BE2C (cell line): ENCODE results near the gene USP47.

Source experiments
- DNase-seq: peaks from one replicate; pipeline ENCODE4 v3.0.0-alpha.2; 2020
- H3K27me3 ChIP-seq: fragments of 250-450 bp; sonication (Bioruptor Pico); 2 replicates; pipeline ENCODE4 v1.5.1; 2020; ENCODE audit warnings: mild to moderate bottlenecking
- H3K36me3 ChIP-seq: fragments of 250-450 bp; sonication (Bioruptor Pico); 2 replicates; pipeline ENCODE4 v1.5.1; 2020; ENCODE audit warnings: mild to moderate bottlenecking
- H3K4me1 ChIP-seq: fragments of 250-450 bp; sonication (Bioruptor Pico); 2 replicates; pipeline ENCODE4 v1.5.1; 2020
- H3K4me3 ChIP-seq: 2 replicates; pipeline ENCODE4 v1.5.1; 2011; ENCODE audit warnings: low read depth, low read length
- H3K9me3 ChIP-seq: fragments of 250-450 bp; sonication (Bioruptor Pico); 2 replicates; pipeline ENCODE4 v1.5.1; 2020
- CTCF ChIP-seq: IDR thresholded peaks from 2 replicates; pipeline ENCODE4 v1.5.1; 2012; ENCODE audit warnings: mild to moderate bottlenecking, low read depth, low read length

Gene USP47

GRCh38 chr11:11842421-11843008 lies 743 bp downstream of the USP47 start:
- Histone ChIP-seq H3K27me3 (no peaks in the 10 kb centered on the region), H3K4me3 (peak overlapping the region; percentile 74), H3K36me3 (no peaks in the 10 kb centered on the region), H3K4me1 (no peaks in the 10 kb centered on the region), H3K9me3 (no peaks in the 10 kb centered on the region)
- peak; percentile 36 for DNase-seq
- TF ChIP-seq CTCF: no peak

DNA sequence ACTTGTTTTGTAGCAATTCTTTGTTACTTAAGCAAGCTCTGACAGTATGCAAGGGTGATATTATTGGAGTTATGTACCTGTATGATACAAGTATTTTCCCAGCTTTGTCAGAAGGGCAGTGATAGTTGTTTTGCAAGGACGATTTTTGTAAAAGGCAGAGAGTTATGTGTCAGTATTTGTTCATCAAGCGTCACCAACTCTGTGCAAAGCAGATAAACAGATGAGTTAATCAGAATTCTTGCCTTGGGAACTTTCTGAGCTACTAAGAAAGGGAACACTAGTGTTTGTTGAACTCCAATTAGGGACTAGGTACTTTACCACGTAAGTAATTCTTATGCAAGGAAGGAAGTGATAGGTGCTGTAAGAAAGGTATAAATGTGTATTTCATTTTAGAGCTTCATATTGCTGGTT lies 1.4 kb downstream of the USP47 start:
- Histone ChIP-seq H3K4me3 (peak overlapping the region; percentile 74), H3K9me3 (no peaks in the 10 kb centered on the region), H3K4me1 (no peaks in the 10 kb centered on the region), H3K36me3 (no peaks in the 10 kb centered on the region), H3K27me3 (no peaks in the 10 kb centered on the region)
- TF ChIP-seq CTCF: no peak
- DNase-seq: no peak

DNA sequence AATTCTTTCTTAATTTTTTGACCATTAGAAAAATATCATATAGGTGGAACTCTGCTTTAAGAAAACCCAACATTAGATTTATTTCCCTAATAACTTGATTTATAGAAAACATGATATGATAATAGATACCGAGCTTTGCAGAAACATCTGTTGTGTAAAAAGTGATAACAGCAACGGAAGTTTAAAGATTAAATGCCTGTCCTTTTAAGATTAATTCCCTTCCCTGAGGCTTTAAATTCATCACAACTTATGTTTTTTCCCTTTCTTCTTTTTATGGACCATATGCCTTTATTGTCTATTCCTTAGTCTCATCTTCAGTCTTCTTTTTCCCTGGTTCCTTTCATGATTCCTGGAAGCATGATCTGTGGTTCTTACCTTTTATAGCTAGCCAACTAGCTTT lies 1.9 kb downstream of the USP47 start:
- Histone ChIP-seq H3K9me3 (no peaks in the 10 kb centered on the region), H3K4me3 (peak overlapping the region; percentile 74), H3K4me1 (no peaks in the 10 kb centered on the region), H3K36me3 (no peaks in the 10 kb centered on the region), H3K27me3 (no peaks in the 10 kb centered on the region)
- DNase-seq: no peak
- TF ChIP-seq CTCF: no peak

DNA sequence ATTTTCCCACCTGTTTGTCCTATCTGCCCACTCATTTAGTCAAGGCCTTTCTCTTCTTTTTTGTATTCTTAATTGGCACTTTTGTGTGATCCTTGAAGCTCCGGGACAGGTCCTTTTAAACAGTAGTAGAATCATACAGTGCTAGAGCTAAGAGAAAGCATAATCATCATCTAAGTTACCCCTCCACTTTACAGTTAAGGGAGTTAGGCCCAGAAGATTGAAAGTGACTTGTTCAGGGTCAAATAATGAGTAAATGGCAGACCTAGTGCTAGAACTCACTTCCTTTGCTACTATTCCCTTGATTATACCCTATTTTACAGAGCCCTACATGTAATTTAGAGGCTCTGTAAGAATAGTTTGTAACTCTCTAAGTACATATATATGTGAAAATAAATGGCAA lies 2.5 kb downstream of the USP47 start:
- Histone ChIP-seq H3K9me3 (no peaks in the 10 kb centered on the region), H3K27me3 (no peaks in the 10 kb centered on the region), H3K4me1 (no peaks in the 10 kb centered on the region; the same call in 1 of the 2 replicates), H3K36me3 (no peaks in the 10 kb centered on the region), H3K4me3 (peak overlapping the region; percentile 74)
- no peak for DNase-seq
- TF ChIP-seq CTCF: no peak

- Histone ChIP-seq H3K4me3 (no peak overlapping the region), H3K36me3 (no peaks in the 10 kb centered on the region), H3K27me3 (no peaks in the 10 kb centered on the region), H3K4me1 (no peaks in the 10 kb centered on the region; the same call in 1 of the 2 replicates), H3K9me3 (no peaks in the 10 kb centered on the region)
- DNase-seq: no peak
- TF ChIP-seq CTCF: no peak
These were observed 3.3 kb downstream of the USP47 start for GRCh38 chr11:11845071-11845470.

GRCh38 chr11:11845551-11845950 lies 3.8 kb downstream of the USP47 start:
- Histone ChIP-seq H3K36me3 (no peaks in the 10 kb centered on the region), H3K4me3 (no peak overlapping the region), H3K4me1 (no peaks in the 10 kb centered on the region; the same call in 1 of the 2 replicates), H3K27me3 (no peaks in the 10 kb centered on the region), H3K9me3 (no peaks in the 10 kb centered on the region)
- no peak for TF ChIP-seq CTCF
- no peak for DNase-seq
